HuH-7.5 (cell line): Measurements from ENCODE around the gene TRIO.

ENCODE experiments used
- DNase-seq: peaks from one replicate; pipeline ENCODE4 v3.0.0; 2011; ENCODE audit warnings: low spot score

TRIO gene

GRCh38 chr5:14297697-14298096, 154.6 kb downstream of the TRIO start:
- DNase-seq = no peak

- DNase-seq = no peak
Observed at GRCh38 chr5:14298126-14298847, 155.1 kb downstream of the TRIO start.

- DNase-seq = no peak
Observed at GRCh38 chr5:14299666-14300065, 156.5 kb downstream of the TRIO start.

GRCh38 chr5:14301186-14301585, 158.0 kb downstream of the TRIO start:
- no peak for DNase-seq

- no peak for DNase-seq
Observed at GRCh38 chr5:14302330-14302729, 159.2 kb downstream of the TRIO start.

- no peak for DNase-seq
Observed at GRCh38 chr5:14305045-14305444, 161.9 kb downstream of the TRIO start.

- no peak for DNase-seq
Observed at GRCh38 chr5:14306329-14306815, 163.2 kb downstream of the TRIO start.

- no peak for DNase-seq
Observed at GRCh38 chr5:14308384-14309154, 165.4 kb downstream of the TRIO start.

GRCh38 chr5:14309199-14309598, 166.1 kb downstream of the TRIO start:
- DNase-seq = no peak

- DNase-seq = no peak
Observed at GRCh38 chr5:14309878-14310531, 166.9 kb downstream of the TRIO start.

- DNase-seq = no peak
Observed at GRCh38 chr5:14310901-14311300, 167.8 kb downstream of the TRIO start.

GRCh38 chr5:14313986-14314690, 171.0 kb downstream of the TRIO start:
- no peak for DNase-seq

- no peak for DNase-seq
Observed at GRCh38 chr5:14316471-14316870, 173.3 kb downstream of the TRIO start.

GRCh38 chr5:14319102-14319501, 176.0 kb downstream of the TRIO start:
- DNase-seq = no peak

- DNase-seq = no peak
Observed at GRCh38 chr5:14321936-14322335, 178.8 kb downstream of the TRIO start.

GRCh38 chr5:14322437-14323187, 179.5 kb downstream of the TRIO start:
- no peak for DNase-seq

GRCh38 chr5:14323466-14323865, 180.3 kb downstream of the TRIO start:
- no peak for DNase-seq

GRCh38 chr5:14325369-14325768, 182.2 kb downstream of the TRIO start:
- DNase-seq = no peak

GRCh38 chr5:14326035-14326903, 183.1 kb downstream of the TRIO start:
- DNase-seq = peak; percentile 19

- DNase-seq = no peak
Observed at GRCh38 chr5:14327624-14328023, 184.5 kb downstream of the TRIO start.

GRCh38 chr5:14328144-14328543, 185.0 kb downstream of the TRIO start:
- no peak for DNase-seq
